VCaP (cell line): ENCODE results near the gene OR2S2.

ENCODE experiments used
- H3K27ac ChIP-seq: fragments of 450-650 bp; 2 replicates; pipeline ENCODE4 v1.5.1; 2017
- CTCF ChIP-seq: fragments of 450-650 bp; conservative IDR thresholded peaks from 2 replicates; pipeline ENCODE4 v1.5.1; 2017; ENCODE audit warnings: mild to moderate bottlenecking, moderate library complexity

OR2S2 gene

GRCh38 chr9:35910613-35911359 is 47.2 kb downstream of the OR2S2 start:
- TF ChIP-seq CTCF, result peak; percentile 86
- no peak overlapping the region for H3K27ac ChIP-seq

- H3K27ac ChIP-seq, result no peak overlapping the region
- TF ChIP-seq CTCF, result no peak
Measured at GRCh38 chr9:35909687-35910612, 48.0 kb downstream of the OR2S2 start.

DNA sequence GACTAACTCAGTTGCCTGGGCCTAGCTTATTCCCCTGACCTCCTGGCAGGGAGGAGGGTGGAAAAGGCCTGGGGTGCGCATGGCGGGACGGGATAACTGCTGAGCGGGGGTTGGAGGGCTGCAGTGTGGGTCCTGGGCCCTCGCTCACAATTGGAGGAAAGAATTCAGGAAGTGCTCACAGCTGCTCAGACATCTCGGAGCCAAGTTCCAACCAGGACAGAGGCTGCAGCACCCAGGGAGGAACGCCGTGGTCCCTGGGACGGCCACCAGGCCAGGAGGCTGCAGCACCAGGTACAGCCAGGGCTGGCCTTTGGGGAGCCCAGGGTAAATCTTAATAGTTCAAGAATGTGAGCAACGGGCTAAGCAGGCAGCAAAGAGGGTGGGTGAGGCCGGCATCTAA is 48.7 kb downstream of the OR2S2 start, which contains the start of gene SPAAR:
Gene SPAAR (plus strand): TSS at position 217 of the 400 bp plus-strand sequence. CDS start 974 bp downstream, outside the sequence.
- TF ChIP-seq CTCF, result no peak
- peak within 1 kb of the TSS; percentile 48; the same call in 1 of the 2 replicates for H3K27ac ChIP-seq

DNA sequence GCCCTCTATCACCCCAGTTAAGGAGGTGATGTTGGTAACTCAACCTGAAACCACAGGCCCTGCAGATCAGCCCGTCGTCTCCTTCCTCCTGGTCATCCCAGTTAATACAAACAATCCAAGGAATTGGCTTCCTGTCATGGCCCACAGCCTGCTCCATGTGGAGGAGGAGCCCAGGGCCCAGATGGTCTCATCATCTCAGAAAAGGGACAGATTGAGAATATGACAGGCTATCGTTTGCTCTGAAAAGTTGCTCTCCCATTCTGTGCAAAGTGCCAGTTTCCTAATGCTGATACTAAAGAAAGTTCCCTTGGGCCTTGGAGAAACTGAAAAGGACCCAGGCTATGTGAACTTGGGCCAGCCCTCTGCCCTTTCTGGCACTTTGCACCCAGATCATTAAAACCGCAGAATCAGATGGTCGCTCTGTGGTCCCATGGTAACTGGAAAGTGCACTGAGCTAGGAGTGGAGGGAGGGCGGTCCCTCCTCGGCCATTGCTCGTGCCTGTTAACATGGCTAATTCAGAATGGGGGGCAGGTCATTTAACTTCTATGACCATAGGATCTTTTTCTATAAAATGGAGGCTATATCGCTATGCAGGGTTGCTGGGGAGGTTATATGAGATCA is 49.3 kb downstream of the OR2S2 start:
- H3K27ac ChIP-seq, result peak overlapping the region; percentile 48; the same call in 1 of the 2 replicates
- TF ChIP-seq CTCF, result no peak

- peak overlapping the region; percentile 48; the same call in 1 of the 2 replicates for H3K27ac ChIP-seq
- TF ChIP-seq CTCF, result no peak
Measured at GRCh38 chr9:35907711-35908503, 50.0 kb downstream of the OR2S2 start.
